ENCODE results near the gene SOX12.

Gene SOX12

GRCh38 chr20:312866-313265, 12.5 kb upstream of the SOX12 start:
- H3K4me3 ChIP-seq (ENCODE audit: low read depth, low read length): no peak overlapping the region
- DNase-seq (ENCODE audit: low read depth, low spot score): no peak
- ChIA-PET POLR2A (no interaction called here), CTCF (interaction anchor here (1.4 to 1.8 kb wide), 2 partner anchors 10 to 18 kb away, joined by 5 to 6 read pairs; no protein-coding TSS in a partner anchor)
- no peak for TF ChIP-seq CTCF (IDR thresholded peaks at IDR 0.05; ENCODE audit: insufficient read depth, low read length, missing control alignments)

- no peak overlapping the region for H3K4me3 ChIP-seq (ENCODE audit: low read depth, low read length)
- TF ChIP-seq CTCF (IDR thresholded peaks at IDR 0.05; ENCODE audit: insufficient read depth, low read length, missing control alignments): no peak
- POLR2A ChIA-PET: no interaction called here
- CTCF ChIA-PET: interaction anchor here (1.8 kb wide), 1 partner anchor 9 kb away, joined by 6 read pairs; no protein-coding TSS in a partner anchor
- no peak for DNase-seq (ENCODE audit: low read depth, low spot score)
These were observed 11.9 kb upstream of the SOX12 start for GRCh38 chr20:313402-313801.

GRCh38 chr20:313948-314347, 11.4 kb upstream of the SOX12 start:
- POLR2A ChIA-PET: no interaction called here
- DNase-seq (ENCODE audit: low read depth, low spot score): no peak
- H3K4me3 ChIP-seq (ENCODE audit: low read depth, low read length): no peak overlapping the region
- CTCF ChIA-PET: no interaction called here
- no peak for TF ChIP-seq CTCF (IDR thresholded peaks at IDR 0.05; ENCODE audit: insufficient read depth, low read length, missing control alignments)

- no peak for TF ChIP-seq CTCF (IDR thresholded peaks at IDR 0.05; ENCODE audit: insufficient read depth, low read length, missing control alignments)
- no peak for DNase-seq (ENCODE audit: low read depth, low spot score)
- CTCF ChIA-PET: interaction anchor here (0.6 kb wide), 1 partner anchor 97 kb away, joined by 3 read pairs; no protein-coding TSS in a partner anchor
- H3K4me3 ChIP-seq (ENCODE audit: low read depth, low read length): no peak overlapping the region
- POLR2A ChIA-PET: no interaction called here
These were observed 8.9 kb upstream of the SOX12 start for GRCh38 chr20:316316-317068.

- TF ChIP-seq CTCF (IDR thresholded peaks at IDR 0.05; ENCODE audit: insufficient read depth, low read length, missing control alignments): peak; percentile 46
- H3K4me3 ChIP-seq (ENCODE audit: low read depth, low read length): peak overlapping the region; percentile 73
- ChIA-PET CTCF (interaction anchor here (0.7 to 3.8 kb wide), 6 partner anchors 13 to 116 kb away, joined by 4 to 18 read pairs (median 6); partner anchors contain the start of gene ZCCHC3), POLR2A (interaction anchor here (1.4 to 4.5 kb wide), 6 partner anchors 12 to 57 kb away, joined by 3 to 25 read pairs (median 5); partner anchors contain the start of genes NRSN2, TRIB3 and ZCCHC3)
- DNase-seq (ENCODE audit: low read depth, low spot score): no peak
These were observed 941 bp upstream of the SOX12 start for GRCh38 chr20:324177-325044.

Data from AG04449 (cell line).